ENCODE measurements around the gene SF3A1. TPM values are rescaled to one million over a fixed set of nuclear protein-coding genes. Genes with fewer than 3 reads are reported as not detected.
"Not testable (repeated sequence)": the region's sequence is repeated elsewhere in the genome, so short reads cannot be mapped to it uniquely, and the experiment has no call there.

Gene SF3A1
- total RNA-seq, 1 donor from 2014 or later = 15.5 TPM

GRCh38 chr22:30348404-30348803 lies 8.3 kb downstream of the SF3A1 start:
- no peak for DNase-seq (ENCODE audit: low read depth in 2 of 2)

- no peak for DNase-seq (ENCODE audit: low read depth in 2 of 2)
Observed at GRCh38 chr22:30347255-30347892, 9.3 kb downstream of the SF3A1 start.

GRCh38 chr22:30344447-30345200 lies 12.1 kb downstream of the SF3A1 start:
- no peak for DNase-seq (ENCODE audit: low read depth in 2 of 2)

GRCh38 chr22:30340911-30341685 lies 15.6 kb downstream of the SF3A1 start:
- no peak for DNase-seq (ENCODE audit: low read depth in 2 of 2)

GRCh38 chr22:30338802-30339201 lies 17.9 kb downstream of the SF3A1 start:
- no peak for DNase-seq (ENCODE audit: low read depth in 2 of 2)

GRCh38 chr22:30338341-30338740 lies 18.4 kb downstream of the SF3A1 start:
- not testable (repeated sequence) for DNase-seq (ENCODE audit: low read depth in 2 of 2)

GRCh38 chr22:30337461-30337778 lies 19.3 kb downstream of the SF3A1 start:
- no peak for DNase-seq (ENCODE audit: low read depth in 2 of 2)

GRCh38 chr22:30336752-30337460 lies 19.8 kb downstream of the SF3A1 start:
- DNase-seq (ENCODE audit: low read depth in 2 of 2) = no peak

- no peak for DNase-seq (ENCODE audit: low read depth in 2 of 2)
Observed at GRCh38 chr22:30335236-30335635, 21.5 kb downstream of the SF3A1 start.

- DNase-seq (ENCODE audit: low read depth in 2 of 2) = no peak
Observed at GRCh38 chr22:30334646-30335045, 22.0 kb downstream of the SF3A1 start.

GRCh38 chr22:30333707-30334087 lies 23.0 kb downstream of the SF3A1 start:
- DNase-seq (ENCODE audit: low read depth in 2 of 2) = no peak

GRCh38 chr22:30332994-30333706 lies 23.5 kb downstream of the SF3A1 start:
- no peak for DNase-seq (ENCODE audit: low read depth in 2 of 2)

GRCh38 chr22:30332551-30332950 lies 24.1 kb downstream of the SF3A1 start:
- DNase-seq (ENCODE audit: low read depth in 2 of 2) = no peak

GRCh38 chr22:30328466-30329049 lies 28.1 kb downstream of the SF3A1 start:
- no peak for DNase-seq (ENCODE audit: low read depth in 2 of 2)

- peak in 1 of 2 donors; percentile 25 for DNase-seq (ENCODE audit: low read depth in 2 of 2)
Observed at GRCh38 chr22:30327864-30328345, 28.8 kb downstream of the SF3A1 start.

GRCh38 chr22:30326706-30327362 lies 29.9 kb downstream of the SF3A1 start, which contains the start of gene TBC1D10A:
Gene TBC1D10A, minus strand, starts transcription at chr22:30326941. Its CDS starts 60 bp downstream, at chr22:30326881.
- peak; percentile 87 to 90 for DNase-seq (ENCODE audit: low read depth in 2 of 2)

GRCh38 chr22:30326255-30326705 lies 30.4 kb downstream of the SF3A1 start:
- DNase-seq (ENCODE audit: low read depth in 2 of 2) = no peak

GRCh38 chr22:30325724-30326254 lies 30.9 kb downstream of the SF3A1 start:
- DNase-seq (ENCODE audit: low read depth in 2 of 2) = no peak

GRCh38 chr22:30325065-30325720 lies 31.5 kb downstream of the SF3A1 start:
- DNase-seq (ENCODE audit: low read depth in 2 of 2) = peak in 1 of 2 donors; percentile 80

Data from lung microvascular endothelial cell (primary cell).